ENCODE measurements around the gene ZFC3H1.

- no peak for TF ChIP-seq POLR2AphosphoS5 (IDR thresholded peaks at IDR 0.05; ENCODE audit: low read depth, low read length)
- TF ChIP-seq POLR2A (IDR thresholded peaks at IDR 0.05; ENCODE audit: low read depth, low read length), result no peak
Observed at GRCh38 chr12:71605039-71605438, 58.6 kb downstream of the ZFC3H1 start.
